ENCODE data around the gene RFX2.

The RFX2 gene

DNA sequence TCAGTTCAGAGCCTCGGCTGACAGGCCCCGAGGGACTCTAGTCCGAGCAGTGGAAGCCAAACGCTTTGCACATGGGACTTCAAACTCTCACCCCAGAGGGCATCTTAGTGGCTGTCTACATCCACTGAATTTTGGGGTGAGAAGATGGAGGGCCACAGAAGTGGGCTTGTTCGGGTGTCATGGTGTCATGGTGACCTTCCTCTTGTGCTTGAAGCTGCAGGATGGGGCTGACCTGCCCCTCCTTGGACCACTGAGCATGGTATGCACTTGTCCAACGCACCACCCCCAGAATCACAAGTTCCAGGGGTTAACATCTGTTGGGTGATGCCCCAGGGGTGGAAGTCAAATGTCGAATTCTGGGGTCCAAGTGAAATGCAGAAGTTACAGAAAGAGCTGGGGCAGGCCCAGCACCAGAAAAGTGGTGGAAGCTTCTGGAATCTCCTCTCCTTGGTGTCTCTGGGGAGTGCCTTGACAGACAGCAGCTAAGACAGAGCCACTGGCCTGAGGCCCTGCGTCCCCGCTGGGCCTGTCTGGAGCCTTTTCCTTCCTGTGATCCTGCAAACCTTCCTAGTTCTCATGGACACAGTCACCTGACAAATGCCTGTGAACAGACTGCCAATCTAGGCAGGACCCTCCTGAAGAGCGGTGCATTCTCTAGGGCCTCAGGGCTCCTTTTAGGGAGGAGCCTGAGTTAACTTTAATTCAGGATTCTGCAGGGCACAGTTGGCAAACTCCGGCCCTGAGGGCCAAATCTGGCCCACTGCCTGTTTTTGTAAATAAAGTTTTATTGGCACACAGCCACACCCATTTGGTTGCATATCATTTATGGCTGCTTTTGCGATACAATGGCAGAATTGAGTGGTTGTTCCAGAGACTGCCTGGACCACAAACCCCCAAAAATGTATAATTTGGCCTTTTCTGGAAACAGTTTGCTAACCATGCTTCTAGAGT is 67.2 kb downstream of the RFX2 start:
- no peak for DNase-seq (ENCODE audit: low read depth)
- TF ChIP-seq, protein P1, sequence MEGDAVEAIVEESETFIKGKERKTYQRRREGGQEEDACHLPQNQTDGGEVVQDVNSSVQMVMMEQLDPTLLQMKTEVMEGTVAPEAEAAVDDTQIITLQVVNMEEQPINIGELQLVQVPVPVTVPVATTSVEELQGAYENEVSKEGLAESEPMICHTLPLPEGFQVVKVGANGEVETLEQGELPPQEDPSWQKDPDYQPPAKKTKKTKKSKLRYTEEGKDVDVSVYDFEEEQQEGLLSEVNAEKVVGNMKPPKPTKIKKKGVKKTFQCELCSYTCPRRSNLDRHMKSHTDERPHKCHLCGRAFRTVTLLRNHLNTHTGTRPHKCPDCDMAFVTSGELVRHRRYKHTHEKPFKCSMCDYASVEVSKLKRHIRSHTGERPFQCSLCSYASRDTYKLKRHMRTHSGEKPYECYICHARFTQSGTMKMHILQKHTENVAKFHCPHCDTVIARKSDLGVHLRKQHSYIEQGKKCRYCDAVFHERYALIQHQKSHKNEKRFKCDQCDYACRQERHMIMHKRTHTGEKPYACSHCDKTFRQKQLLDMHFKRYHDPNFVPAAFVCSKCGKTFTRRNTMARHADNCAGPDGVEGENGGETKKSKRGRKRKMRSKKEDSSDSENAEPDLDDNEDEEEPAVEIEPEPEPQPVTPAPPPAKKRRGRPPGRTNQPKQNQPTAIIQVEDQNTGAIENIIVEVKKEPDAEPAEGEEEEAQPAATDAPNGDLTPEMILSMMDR (conservative IDR thresholded peaks at IDR 0.05; ENCODE audit: low read length): no peak
- no peak overlapping the region for H3K4me3 ChIP-seq (ENCODE audit: low read length)

GRCh38 chr19:6041991-6042481 is 68.3 kb downstream of the RFX2 start:
- no peak for DNase-seq (ENCODE audit: low read depth)

GRCh38 chr19:6041071-6041470 is 69.2 kb downstream of the RFX2 start:
- DNase-seq (ENCODE audit: low read depth): no peak
- no peak overlapping the region for H3K4me3 ChIP-seq (ENCODE audit: low read length)
- TF ChIP-seq, protein P1 (conservative IDR thresholded peaks at IDR 0.05; ENCODE audit: low read length): no peak

More at GRCh38 chr19:6041991-6042481, 68.3 kb downstream of the RFX2 start:
- H3K4me3 ChIP-seq (ENCODE audit: low read length): no peak overlapping the region
- TF ChIP-seq, protein P1 (conservative IDR thresholded peaks at IDR 0.05; ENCODE audit: low read length): no peak

DNA sequence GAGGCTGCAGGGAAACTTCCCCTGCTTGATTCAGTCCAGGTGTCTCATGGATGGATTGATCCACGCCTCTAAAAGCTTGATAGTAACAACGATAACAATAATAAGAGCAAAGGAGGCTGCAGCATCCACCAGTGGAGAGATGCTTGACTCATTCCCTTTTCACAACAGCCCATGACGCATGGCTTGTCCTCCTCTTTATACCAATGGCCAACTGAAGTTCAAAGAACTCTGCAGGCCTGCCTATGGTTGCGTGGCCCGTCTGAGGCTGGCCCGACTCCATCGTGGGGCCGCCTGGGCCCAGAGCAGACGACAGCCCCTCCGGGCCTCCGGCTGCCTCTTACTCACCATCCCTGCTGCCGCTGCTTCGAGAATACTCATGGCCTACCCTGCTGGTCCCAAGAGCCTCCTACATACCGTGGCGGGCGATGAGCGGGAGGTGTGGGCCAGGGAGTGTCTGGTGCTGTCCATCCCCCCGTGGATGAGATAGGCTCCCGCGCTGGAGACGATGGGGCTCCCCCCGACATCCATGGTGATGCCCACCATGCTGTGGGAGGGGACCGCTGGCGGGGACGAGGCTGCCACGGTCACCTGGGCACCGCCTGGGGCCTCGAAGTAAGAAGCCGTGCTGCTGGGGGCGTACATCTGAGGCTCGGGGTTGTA is 70.6 kb downstream of the RFX2 start:
- H3K4me3 ChIP-seq (ENCODE audit: low read length): no peak overlapping the region
- TF ChIP-seq, protein P1 (conservative IDR thresholded peaks at IDR 0.05; ENCODE audit: low read length): no peak

GRCh38 chr19:6038634-6039405 is 71.5 kb downstream of the RFX2 start:
- H3K4me3 ChIP-seq (ENCODE audit: low read length): no peak overlapping the region
- TF ChIP-seq, protein P1 (conservative IDR thresholded peaks at IDR 0.05; ENCODE audit: low read length): no peak
- DNase-seq (ENCODE audit: low read depth): no peak

More for the DNA sequence above, 70.6 kb downstream of the RFX2 start:
- DNase-seq (ENCODE audit: low read depth): no peak

DNA sequence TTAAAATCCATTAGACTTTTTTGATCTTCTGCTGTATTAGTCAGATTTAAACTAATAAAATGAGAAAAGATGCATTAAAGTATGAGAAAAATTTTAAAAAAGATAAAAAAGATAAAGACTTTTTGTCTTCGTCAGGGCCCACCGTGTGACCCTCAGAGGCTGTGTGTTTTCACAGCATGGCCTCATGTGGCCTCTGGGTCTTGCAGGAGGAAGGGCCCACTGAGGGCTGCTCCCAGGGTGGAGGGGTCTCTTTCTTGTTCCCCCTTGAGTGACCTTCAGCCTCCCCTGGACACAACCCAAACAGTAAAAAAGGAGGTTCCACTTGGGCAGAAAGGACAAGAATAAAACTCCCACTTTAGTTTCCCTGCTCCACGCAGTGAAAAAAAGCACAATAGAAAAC is 75.3 kb downstream of the RFX2 start:
- TF ChIP-seq, protein P1 (conservative IDR thresholded peaks at IDR 0.05; ENCODE audit: low read length): no peak
- DNase-seq (ENCODE audit: low read depth): no peak
- H3K4me3 ChIP-seq (ENCODE audit: low read length): no peak overlapping the region
